BJ (cell line): Measurements from ENCODE around the gene RHOT2. TPM values are rescaled to one million over a fixed set of nuclear protein-coding genes. Genes with fewer than 3 reads are reported as not detected.

Experiments used
- CTCF ChIA-PET: fragments of 350-600 bp; formaldehyde crosslinking; extraction: SDS; loops from one replicate; lab custom pipeline; 2021; ENCODE audit warnings: antibody characterized with exemption, inconsistent platforms; lab: Yijun Ruan, JAX
- POLR2A ChIA-PET: fragments of 300-600 bp; sonication (Branson Sonifier 250); formaldehyde crosslinking; extraction: SDS; loops from one replicate; lab custom pipeline; 2021; ENCODE audit warnings: antibody characterized with exemption; lab: Charles Lee
- DNase-seq: peaks from one replicate; pipeline ENCODE4 v3.0.0-alpha.2; 2011; ENCODE audit warnings: low read depth
- H3K27me3 ChIP-seq: 2 replicates; pipeline ENCODE4 v1.6.0; 2011; ENCODE audit warnings: low read length; ENCODE audit not compliant: control insufficient read depth, insufficient read depth
- H3K36me3 ChIP-seq: 2 replicates; pipeline ENCODE4 v1.5.1; 2011; ENCODE audit warnings: low read length; ENCODE audit not compliant: control insufficient read depth, insufficient read depth
- H3K4me3 ChIP-seq: 2 replicates; pipeline ENCODE4 v1.5.1; 2011; ENCODE audit warnings: low read depth, mild to moderate bottlenecking, control low read depth, low read length
- CTCF ChIP-seq: IDR thresholded peaks from 2 replicates; pipeline ENCODE4 v1.5.1; 2011; ENCODE audit warnings: low read depth, mild to moderate bottlenecking, control low read depth, inconsistent platforms, low read length, moderate library complexity; ENCODE audit not compliant: insufficient read depth
- polyA minus RNA-seq: library from RNA; depleted of rRNA, polyadenylated mRNA; stranded (reverse); fragments of >200 nt; gene quantifications from 2 replicates; pipeline ENCODE4 v1.2.3, GENCODE V29; 2011; rRNA and poly(A)+ RNA removed
- polyA plus RNA-seq: library from polyadenylated mRNA; depleted of rRNA; stranded (reverse); fragments of >200 nt; gene quantifications from 2 replicates; pipeline ENCODE4 v1.2.3, GENCODE V29; 2011; rRNA removed

The RHOT2 gene
- polyA plus RNA-seq (37.1 and 81.7 TPM in 2 replicates), polyA minus RNA-seq (20.6 and 37.4 TPM in 2 replicates)

- Histone ChIP-seq H3K27me3 (no peaks in the 10 kb centered on the region), H3K4me3 (peak within 1 kb of the TSS; percentile 99), H3K36me3 (peaks cover 32% of the 10 kb centered on the region)
- ChIA-PET CTCF (interaction anchor here (0.7 to 3.1 kb wide), 4 partner anchors 8 to 1190 kb away, joined by 3 to 20 read pairs (median 4); partner anchors contain the start of genes RHBDL1, STUB1 and WDR24), POLR2A (no interaction called here)
- no peak for DNase-seq
- peak; percentile 40 for TF ChIP-seq CTCF
These were observed at the start of gene RHOT2 for GRCh38 chr16:667780-668518. Gene RHOT2 (plus strand): TSS chr16:668132. CDS start chr16:668200, 68 bp downstream.

GRCh38 chr16:619476-620100 lies 48.3 kb upstream of the RHOT2 start:
- Histone ChIP-seq H3K4me3 (no peak overlapping the region), H3K36me3 (peaks cover 1% of the 10 kb centered on the region; the same call in 1 of the 2 replicates), H3K27me3 (no peaks in the 10 kb centered on the region)
- TF ChIP-seq CTCF: no peak
- ChIA-PET POLR2A (no interaction called here), CTCF (no interaction called here)
- DNase-seq: no peak

- H3K27me3 ChIP-seq: no peaks in the 10 kb centered on the region
These were observed 47.0 kb upstream of the RHOT2 start for GRCh38 chr16:620700-621525.

GRCh38 chr16:621526-622105 lies 46.3 kb upstream of the RHOT2 start:
- Histone ChIP-seq H3K36me3 (peaks cover 1% of the 10 kb centered on the region; the same call in 1 of the 2 replicates), H3K27me3 (no peaks in the 10 kb centered on the region), H3K4me3 (no peak overlapping the region)
- TF ChIP-seq CTCF: no peak
- CTCF ChIA-PET: interaction anchor here (1.0 to 1.7 kb wide), 3 partner anchors 21 to 75 kb away, joined by 3 to 5 read pairs (median 3); no protein-coding TSS in a partner anchor
- DNase-seq: no peak
- POLR2A ChIA-PET: no interaction called here

More at GRCh38 chr16:620700-621525, 47.0 kb upstream of the RHOT2 start:
- Histone ChIP-seq H3K36me3 (peaks cover 1% of the 10 kb centered on the region; the same call in 1 of the 2 replicates), H3K4me3 (no peak overlapping the region)
- ChIA-PET POLR2A (no interaction called here), CTCF (interaction anchor here (1.0 to 1.6 kb wide), 2 partner anchors 35 to 74 kb away, joined by 3 read pairs; no protein-coding TSS in a partner anchor)
- DNase-seq: no peak
- no peak for TF ChIP-seq CTCF
